Right ventricle myocardium superior (tissue), 1 donor: ENCODE data around the gene FSHR. TPM values are rescaled to one million over a fixed set of nuclear protein-coding genes. Genes with fewer than 3 reads are reported as not detected.

ENCODE experiments used
- ATAC-seq: fragments of 200-7000 bp; cut with Tn5 transposase; one replicate; pipeline ENCODE4 v1.9.1; 2020; ENCODE audit warnings: mild to moderate bottlenecking; ENCODE audit not compliant: poor library complexity
- DNase-seq: peaks from one replicate; pipeline ENCODE4 v3.0.0-alpha.2; 2020
- intact Hi-C: fragments of 100-400 bp; cut with DNase I; formaldehyde crosslinking; loops from one replicate; pipeline ENCODE4 v1.11.2; 2022
- long read RNA-seq: library from polyadenylated mRNA; unstranded; transcript quantifications from one replicate; pipeline ENCODE4 v2.0.0, GENCODE V29; 2021
- total RNA-seq: library from RNA; stranded (reverse); fragmentation: NEBNext Ultra II Directional; extraction: Animal tissue kit (Norgen Biotek cat#: 25700); gene quantifications from one replicate; pipeline ENCODE4 v1.2.1, GENCODE V29; 2021
- donor health status: DM: no; HTN: yes; CAD: no; lungs with severe emphysema.

Gene FSHR, protein sequence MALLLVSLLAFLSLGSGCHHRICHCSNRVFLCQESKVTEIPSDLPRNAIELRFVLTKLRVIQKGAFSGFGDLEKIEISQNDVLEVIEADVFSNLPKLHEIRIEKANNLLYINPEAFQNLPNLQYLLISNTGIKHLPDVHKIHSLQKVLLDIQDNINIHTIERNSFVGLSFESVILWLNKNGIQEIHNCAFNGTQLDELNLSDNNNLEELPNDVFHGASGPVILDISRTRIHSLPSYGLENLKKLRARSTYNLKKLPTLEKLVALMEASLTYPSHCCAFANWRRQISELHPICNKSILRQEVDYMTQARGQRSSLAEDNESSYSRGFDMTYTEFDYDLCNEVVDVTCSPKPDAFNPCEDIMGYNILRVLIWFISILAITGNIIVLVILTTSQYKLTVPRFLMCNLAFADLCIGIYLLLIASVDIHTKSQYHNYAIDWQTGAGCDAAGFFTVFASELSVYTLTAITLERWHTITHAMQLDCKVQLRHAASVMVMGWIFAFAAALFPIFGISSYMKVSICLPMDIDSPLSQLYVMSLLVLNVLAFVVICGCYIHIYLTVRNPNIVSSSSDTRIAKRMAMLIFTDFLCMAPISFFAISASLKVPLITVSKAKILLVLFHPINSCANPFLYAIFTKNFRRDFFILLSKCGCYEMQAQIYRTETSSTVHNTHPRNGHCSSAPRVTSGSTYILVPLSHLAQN
- total RNA-seq, result 0.46 TPM
- long read RNA-seq, result 0 reads

DNA sequence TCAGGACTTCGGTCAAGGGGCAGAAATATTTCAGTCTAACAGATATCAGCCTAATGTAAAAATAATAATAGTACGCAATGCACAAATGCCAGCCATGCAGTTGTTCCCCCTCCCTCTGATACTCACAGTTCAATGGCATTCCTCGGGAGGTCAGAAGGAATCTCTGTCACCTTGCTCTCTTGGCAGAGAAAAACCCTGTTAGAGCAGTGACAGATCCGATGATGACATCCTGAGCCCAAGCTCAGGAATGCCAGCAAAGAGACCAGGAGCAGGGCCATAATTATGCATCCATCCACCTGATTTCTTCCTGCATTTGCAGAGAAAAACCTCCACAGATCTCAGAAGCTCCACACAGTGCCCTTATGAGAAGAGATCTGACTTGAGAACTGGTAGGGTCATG, at the start of gene FSHR:
Gene FSHR (minus strand): TSS at position 376 of the 400 bp plus-strand sequence. CDS start 98 bp downstream, at position 278.
- ATAC-seq, result peak; percentile 38
- no peak for DNase-seq
- intact Hi-C loops, result no loop called here

DNA sequence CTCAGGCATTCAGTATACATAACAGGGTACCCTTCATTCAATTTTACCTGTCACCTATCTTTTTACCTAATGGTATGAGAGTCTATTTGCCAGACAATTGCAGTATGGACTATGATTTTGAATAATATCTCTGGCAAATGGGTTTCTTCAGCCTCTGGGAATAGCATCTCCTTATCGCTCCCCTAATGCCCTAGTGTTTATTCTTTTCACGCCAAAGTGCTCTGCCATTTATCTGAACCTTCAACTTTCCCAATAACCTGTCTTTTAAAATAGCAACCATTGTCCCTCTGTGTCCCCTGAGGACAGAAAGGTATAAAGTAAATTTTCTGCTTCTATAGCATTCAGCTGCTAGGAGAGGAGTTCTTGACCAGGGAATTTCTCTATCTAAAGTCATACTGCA, 45.0 kb upstream of the FSHR start:
- no peak for ATAC-seq
- DNase-seq, result no peak
- intact Hi-C loops, result no loop called here

DNA sequence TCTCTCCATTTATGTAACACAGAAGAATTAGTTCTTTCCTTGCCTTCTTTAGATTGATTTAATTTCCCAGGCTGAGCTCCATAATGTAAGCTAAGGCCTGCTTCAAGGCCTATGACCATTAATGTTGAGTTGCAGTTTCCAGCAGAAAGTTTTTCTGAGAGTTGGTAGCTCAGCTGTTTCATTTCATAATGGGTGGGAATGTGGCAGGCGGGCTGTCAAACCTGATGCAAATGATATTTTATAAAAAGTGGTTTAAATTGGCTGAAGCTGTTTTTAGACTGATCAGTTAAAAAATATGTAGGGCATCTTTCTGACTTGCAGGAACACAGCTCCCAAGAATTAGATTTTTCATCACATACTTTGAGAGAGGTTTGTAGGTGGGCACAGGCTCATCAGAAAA, 40.4 kb upstream of the FSHR start:
- DNase-seq (no peak), ATAC-seq (no peak)
- intact Hi-C loops, result no loop called here

DNA sequence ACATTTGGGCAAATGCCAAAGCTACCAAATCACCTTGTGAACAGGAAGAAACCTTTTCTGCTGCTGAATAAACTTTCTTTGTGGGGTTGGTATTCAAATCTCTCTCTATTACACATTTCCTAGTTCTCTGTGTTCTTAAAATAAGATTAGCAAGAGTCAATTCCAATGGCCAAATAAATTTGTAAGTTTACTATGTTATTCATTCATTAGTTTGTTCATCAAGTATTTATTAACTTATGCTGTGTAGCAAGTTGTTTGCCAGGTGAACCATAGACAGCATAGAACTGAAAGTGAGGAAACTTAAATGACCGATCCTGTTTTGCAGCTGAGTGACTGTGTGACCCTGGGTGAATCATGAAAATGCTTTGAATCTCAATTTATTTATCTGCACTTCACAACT, 37.7 kb upstream of the FSHR start:
- DNase-seq, result no peak
- intact Hi-C loops, result no loop called here
- ATAC-seq, result no peak

DNA sequence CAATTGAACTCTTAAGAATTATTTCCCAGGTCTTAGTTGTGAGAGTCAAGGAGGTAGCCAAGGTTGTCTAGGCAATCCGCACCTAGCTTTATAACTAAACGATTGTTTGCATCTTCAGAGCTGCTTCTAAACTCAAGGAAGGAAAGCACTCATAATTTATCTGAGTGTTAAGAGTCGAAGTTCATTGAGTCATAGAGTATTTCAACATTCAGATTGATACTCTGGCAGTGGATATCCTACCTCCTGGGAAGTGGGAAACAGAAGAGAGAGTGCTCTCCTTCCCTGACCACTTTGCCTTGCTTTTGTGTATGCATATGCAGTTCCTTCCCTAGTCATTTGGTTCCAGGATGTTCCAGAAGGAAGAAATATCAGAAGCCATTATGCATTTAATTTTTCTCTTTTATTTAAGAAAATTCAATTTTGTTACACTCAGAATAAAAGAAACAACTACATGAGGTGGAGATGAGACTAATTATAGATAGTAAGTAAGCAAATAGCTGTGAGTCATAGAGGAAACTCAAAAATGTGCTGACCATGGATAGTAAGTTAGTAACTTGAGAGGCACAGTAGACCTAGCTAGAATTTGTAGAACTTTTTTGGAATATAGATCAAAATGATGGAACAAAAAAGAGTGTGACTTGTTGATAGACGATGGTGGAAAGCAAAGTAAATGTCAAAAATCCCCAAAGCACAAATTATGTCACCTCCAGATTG, 35.4 kb upstream of the FSHR start:
- ATAC-seq (no peak), DNase-seq (no peak)
- intact Hi-C loops, result no loop called here

DNA sequence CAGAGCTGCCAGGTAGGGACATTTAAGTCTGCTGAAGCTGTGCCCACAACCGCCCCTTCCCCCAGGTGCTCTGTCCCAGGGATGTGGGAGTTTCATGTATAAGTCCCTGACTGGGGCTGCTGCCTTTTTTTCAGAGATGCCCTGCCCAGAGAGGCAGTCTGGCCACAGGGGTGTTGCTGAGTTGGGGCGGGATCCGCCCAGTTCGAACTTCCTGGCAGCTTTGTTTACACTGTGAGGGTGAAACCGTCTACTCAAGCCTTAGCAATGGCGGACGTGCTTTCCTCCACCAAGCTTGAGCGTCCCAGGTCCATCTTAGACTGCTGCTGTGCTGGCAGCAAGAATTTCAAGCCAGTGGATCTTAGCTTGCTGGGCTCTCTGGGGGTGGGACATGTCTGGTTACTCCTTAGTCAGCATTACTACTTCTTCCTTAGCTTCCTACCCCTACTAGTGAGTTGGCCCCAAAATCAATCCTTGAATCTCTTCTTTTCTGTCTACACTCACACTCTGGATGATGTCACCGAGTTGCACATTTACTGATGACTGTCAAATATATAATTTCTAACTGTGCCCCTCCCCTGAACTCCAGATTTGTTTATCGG, 31.8 kb upstream of the FSHR start:
- ATAC-seq (no peak), DNase-seq (no peak)
- intact Hi-C loops, result no loop called here

DNA sequence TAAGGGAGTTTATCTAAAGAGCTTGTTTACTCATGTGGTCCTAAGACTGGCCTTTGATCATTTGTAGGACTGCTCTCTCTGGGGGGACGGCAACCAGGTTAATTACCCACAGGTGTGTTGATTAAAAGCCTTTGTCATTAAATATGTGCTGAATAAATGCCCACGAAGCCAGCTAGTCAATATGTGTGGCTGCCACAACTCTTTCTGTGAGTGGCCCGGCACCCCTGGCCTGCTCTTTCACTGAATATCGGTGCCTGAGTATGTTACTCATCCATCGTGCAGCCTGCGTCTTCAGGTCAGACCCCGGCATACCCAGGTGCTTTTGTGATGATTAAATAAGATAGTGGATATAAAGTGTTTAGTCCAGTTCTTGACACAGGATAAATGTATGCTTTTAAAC, 24.3 kb upstream of the FSHR start:
- ATAC-seq, result no peak
- no peak for DNase-seq
- intact Hi-C loops, result no loop called here

DNA sequence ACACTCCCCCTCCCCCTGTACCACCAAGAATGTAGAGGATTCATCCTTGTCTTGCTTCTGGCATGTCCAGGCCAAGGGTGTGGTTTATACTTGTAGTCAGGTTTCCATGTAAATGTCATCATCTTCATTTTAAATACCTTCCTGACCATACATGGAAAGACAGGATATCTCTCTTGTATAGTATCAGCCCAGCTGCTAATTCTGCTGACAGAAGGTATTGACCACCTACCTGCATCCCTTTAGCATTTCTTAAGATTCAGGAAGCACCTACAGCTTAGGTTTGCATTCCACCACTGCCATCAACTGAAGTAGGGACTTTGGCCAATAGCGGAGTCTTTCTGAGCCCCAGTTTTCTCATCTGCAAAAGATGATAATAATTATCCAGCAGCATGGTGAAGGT, 22.9 kb upstream of the FSHR start:
- DNase-seq, result no peak
- intact Hi-C loops, result no loop called here
- ATAC-seq, result no peak

DNA sequence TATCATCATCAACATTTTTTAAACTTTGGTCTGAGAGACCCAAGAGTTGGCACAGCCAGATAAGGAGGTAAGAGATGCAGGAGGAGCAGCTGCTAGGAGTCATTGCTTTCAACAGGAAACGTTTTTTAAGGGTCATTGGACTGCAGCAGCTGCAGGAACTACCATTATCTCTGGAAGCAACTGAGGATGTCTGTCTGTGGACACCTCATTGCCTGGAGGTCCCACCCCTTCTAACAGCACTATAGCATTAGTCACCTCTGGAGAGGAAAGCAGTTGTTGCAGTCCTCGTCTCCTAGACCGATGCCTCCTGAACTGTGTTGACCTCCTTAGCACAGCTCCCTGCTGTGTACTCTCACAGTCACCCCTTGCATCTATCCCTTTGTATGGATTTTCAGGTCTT, 21.5 kb upstream of the FSHR start:
- DNase-seq, result no peak
- intact Hi-C loops, result no loop called here
- ATAC-seq, result no peak

DNA sequence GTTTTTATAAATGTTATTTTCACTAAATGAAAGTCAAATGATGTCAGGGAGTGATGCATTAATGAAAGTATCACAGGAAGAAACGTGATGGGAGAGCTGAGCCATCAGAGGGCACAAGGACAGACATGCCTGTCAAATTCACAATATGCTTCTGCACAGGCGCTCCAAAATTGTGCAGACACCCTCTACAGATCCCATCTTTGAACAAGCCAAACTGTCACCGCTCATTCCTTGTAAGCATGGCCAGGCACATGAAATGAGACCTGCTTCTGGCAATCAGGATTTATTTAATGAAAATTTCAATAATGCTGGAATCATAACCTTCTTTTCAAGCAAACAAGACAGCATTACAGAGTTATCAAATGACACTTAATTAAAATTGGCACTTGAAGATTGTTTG, 20.4 kb upstream of the FSHR start:
- ATAC-seq (no peak), DNase-seq (no peak)
- intact Hi-C loops, result no loop called here

DNA sequence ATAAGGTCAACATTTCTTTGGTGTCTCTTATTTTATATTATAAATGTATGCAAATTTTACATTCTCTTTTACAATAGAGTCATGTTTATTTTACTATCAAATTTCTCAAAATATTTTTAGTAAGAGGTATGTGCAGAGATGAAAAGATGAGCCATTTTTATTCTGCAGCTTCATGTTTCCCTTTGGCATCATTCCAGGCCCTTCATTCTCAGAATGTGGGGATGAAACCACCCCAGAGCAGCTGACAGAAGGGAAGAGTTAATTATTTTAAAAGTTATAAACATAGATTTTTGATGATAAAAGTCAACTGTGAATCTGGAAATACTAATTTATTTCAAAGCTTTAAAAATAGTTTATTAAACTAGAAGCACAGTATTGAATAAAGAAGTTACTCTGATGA, 12.8 kb upstream of the FSHR start:
- DNase-seq (no peak), ATAC-seq (no peak)
- intact Hi-C loops, result no loop called here

DNA sequence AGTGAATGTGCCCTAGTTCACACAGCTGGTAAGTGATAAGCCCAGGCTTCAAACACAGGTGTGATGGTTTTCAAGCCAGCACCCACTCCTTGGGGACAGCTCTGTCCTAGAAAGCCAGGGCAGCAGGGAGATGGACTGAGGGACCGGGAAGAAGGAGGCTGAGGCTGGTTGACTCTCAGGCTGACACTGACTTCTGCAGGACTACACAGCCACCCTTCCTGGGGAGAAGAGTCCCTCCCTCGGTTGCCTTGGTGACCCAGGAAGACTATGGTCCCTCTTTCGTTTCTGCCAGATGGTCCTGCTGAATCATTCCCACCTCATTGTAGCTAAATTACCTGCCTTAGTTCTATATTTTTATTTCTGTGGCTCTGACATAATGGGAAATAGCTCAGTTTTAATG, 11.3 kb upstream of the FSHR start:
- no peak for ATAC-seq
- intact Hi-C loops, result no loop called here
- no peak for DNase-seq

DNA sequence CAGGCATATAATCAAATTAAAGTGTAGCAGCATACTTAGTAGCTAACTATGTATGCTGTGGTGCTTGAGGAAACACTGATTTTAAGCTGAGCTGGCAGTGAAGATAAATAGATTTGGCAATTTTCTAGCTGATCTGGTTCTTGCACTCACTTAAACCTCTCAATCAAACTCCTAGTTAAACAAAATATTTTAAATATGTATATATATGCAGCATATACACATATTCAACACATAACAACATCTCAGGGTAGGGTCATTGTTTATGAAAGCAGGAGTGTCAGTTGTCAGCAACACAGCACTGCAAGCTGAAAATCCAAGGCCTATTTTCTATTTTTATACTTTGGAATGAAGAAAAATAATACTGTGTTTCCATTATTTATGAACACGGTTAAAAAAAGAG, 10.4 kb upstream of the FSHR start:
- ATAC-seq, result no peak

DNA sequence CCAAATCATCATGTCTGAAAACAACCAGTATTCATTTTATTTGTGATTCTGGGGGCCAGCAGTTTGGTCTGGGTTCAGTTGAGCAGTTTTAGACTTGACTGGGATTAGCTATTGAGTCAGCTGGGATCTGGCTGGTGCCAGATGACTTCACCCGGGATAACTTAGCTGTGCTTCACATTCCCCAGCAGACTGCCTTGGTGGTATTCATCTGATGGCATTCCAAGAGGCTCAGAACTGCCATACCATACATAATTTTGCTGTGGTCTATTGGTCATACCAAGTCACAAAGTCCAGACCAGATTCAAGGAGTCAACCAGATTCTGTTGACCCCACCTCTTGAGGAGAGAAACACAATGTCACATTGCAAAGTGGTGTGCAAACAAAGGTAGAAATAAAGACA, 7.8 kb upstream of the FSHR start:
- ATAC-seq (no peak), DNase-seq (no peak)
- intact Hi-C loops, result no loop called here

More for the DNA sequence above, 10.4 kb upstream of the FSHR start:
- no peak for DNase-seq
- intact Hi-C loops, result no loop called here

DNA sequence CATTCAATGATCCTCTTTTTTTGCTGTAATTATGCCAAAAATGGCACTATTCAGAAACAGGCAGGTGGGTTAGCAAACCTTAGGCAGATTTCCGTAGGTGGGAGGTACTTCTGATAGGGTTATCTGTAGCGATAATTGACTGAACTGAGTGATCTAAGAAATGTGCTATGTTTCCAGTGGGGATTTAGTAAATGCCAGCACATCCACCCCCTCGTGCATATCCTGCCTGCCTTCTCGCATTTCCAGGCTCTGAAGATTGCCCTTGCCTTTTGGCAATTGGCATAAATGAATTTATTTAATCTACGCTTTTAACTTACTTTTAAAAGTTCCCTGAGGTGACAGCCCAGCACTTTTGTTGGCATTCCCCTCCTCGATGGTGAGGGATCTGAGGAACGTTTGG, 576 bp upstream of the FSHR start:
- ATAC-seq (no peak), DNase-seq (no peak)
- intact Hi-C loops, result no loop called here

DNA sequence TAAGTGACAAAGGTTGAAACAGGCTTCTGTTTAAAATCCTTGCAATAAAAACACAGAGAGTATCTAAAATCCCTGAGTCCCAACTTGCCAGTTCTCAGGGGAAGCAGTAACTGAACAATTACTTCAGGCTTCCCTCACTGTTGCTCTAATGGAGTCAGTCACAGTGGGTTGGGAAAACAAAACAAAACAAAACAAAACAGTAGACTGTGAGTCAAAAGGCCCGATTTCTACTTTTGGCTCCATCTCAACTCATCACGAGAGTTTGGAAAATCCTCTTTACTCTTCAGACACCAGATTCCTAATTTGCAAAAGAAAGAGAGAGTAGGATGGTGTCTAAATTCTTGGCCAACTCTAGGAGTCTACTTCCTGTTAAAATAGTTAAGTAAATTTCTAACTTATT, 1.1 kb downstream of the FSHR start:
- ATAC-seq, result no peak
- DNase-seq, result no peak
- intact Hi-C loops, result no loop called here

DNA sequence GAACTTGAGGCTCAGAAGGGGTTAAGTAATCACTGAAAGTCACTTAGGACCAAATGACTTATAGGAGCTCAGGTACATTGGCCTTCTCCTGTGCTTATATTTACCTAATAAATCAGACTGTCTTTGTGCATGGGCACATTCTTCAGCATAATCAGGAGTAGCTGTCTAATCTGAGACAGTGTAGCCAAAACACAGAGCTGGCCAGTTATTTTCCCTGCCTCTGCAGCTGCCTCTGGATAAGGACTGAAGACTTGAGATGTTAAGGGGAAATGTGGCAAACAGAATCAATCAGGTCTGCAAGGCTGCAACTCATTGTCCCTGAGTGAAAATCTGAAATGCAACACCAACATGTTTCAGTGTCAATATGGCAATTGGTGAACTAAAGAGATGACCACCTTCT, 1.5 kb downstream of the FSHR start:
- intact Hi-C loops, result no loop called here
- DNase-seq (no peak), ATAC-seq (no peak)

DNA sequence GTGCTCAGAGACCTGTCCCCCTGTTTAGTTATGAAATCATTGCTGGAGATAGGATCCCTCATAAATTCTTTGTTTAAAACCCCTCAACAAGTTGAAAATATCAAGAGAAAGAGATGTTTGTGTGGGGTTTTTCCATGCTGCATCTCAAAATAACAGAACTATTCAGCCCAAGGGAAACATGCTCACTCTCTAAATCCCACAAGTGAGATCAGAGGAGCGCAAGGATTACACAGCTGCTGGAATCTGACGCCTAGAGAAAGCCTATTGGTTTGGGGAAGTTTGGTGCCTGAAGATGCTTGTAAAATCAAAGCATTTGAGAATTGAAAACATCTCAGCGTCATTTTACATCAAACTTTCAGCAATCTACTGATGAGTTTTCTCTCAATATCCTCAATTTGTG, 7.9 kb downstream of the FSHR start:
- DNase-seq (no peak), ATAC-seq (peak; percentile 61)
- intact Hi-C loops, result no loop called here

DNA sequence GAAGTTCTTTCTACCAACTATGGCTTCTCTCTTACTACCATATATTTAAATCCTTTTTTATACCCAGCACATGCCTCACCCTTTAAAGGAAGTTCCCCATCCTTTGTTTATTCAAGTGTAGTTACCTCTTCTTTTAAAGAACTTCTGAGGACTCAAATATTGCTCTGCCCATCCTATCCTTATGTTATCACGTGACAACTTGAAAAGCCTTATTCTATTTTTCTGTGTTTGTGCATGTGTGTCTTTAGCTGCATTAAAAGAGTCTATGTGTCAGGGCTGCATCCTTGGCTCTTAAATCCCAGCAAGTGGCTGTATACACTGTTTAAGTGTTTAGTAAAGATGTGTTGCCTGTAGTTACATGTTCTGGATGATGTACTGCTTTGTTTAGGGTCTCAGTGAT, 22.5 kb downstream of the FSHR start:
- ATAC-seq (no peak), DNase-seq (no peak)
- intact Hi-C loops, result no loop called here

DNA sequence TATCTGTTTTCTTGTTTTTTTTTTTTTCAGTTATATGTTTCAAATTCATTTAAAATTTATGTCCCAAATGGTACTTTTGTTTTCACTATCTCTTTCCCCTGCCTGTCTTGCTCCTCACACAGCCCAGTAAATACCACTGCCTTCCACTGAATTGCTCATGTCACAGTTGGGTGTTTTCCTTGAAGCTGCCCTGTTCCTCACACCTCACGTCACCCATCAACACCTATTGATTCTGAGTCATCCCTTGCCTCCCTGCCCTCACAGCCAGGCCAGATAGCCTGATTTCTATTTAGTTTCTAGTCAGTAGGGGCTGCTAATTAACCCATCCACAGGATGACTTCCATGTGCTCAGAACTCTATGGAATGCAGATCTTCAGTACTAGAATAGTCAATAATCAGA, 25.3 kb downstream of the FSHR start:
- ATAC-seq, result no peak
- intact Hi-C loops, result no loop called here
- no peak for DNase-seq
